GM12892 (cell line): Measurements from ENCODE around the gene NINL.
"Not testable (repeated sequence)": the region's sequence is repeated elsewhere in the genome, so short reads cannot be mapped to it uniquely, and the experiment has no call there.

Experiments used
- DNase-seq: peaks from one replicate; pipeline ENCODE4 v3.0.0; 2011; ENCODE audit not compliant: insufficient read length
- FAIRE-seq: peaks from 2 replicates; lab custom pipeline; 2011; peaks lifted over from hg19 to GRCh38; lab: Jason Lieb, UNC
- POLR2A ChIP-seq: IDR thresholded peaks from 2 replicates; pipeline ENCODE4 v1.6.1; 2011; ENCODE audit warnings: low read depth, low read length, control low read depth
- POLR2AphosphoS5 ChIP-seq: IDR thresholded peaks from 2 replicates; pipeline ENCODE4 v1.6.1; 2011; ENCODE audit warnings: low read depth, low read length, control low read depth
- TAF1 ChIP-seq: IDR thresholded peaks from 2 replicates; pipeline ENCODE4 v1.6.1; 2011; ENCODE audit warnings: low read depth, mild to moderate bottlenecking, control low read depth, low read length, borderline replicate concordance

Gene NINL

GRCh38 chr20:25619514-25619913 is 34.2 kb upstream of the NINL start:
- no peak for TF ChIP-seq POLR2AphosphoS5
- TF ChIP-seq POLR2A = no peak
- TF ChIP-seq TAF1 = no peak
- DNase-seq (no peak), FAIRE-seq (no peak)

GRCh38 chr20:25608774-25609173 is 23.4 kb upstream of the NINL start:
- DNase-seq = no peak
- FAIRE-seq = no peak
- TF ChIP-seq TAF1 = no peak
- no peak for TF ChIP-seq POLR2AphosphoS5
- no peak for TF ChIP-seq POLR2A

- DNase-seq (no peak), FAIRE-seq (no peak)
- no peak for TF ChIP-seq POLR2A
- TF ChIP-seq TAF1 = no peak
- no peak for TF ChIP-seq POLR2AphosphoS5
Measured at GRCh38 chr20:25606094-25606695, 20.9 kb upstream of the NINL start.

GRCh38 chr20:25605148-25605547 is 19.8 kb upstream of the NINL start:
- no peak for TF ChIP-seq POLR2A
- no peak for DNase-seq
- no peak for FAIRE-seq

- no peak for TF ChIP-seq POLR2A
- TF ChIP-seq POLR2AphosphoS5 = no peak
- TF ChIP-seq TAF1 = no peak
- no peak for FAIRE-seq
- DNase-seq = no peak
Measured at GRCh38 chr20:25604611-25605010, 19.3 kb upstream of the NINL start.

- not testable (repeated sequence) for FAIRE-seq, DNase-seq
Measured at GRCh38 chr20:25602914-25603309, 17.6 kb upstream of the NINL start.

GRCh38 chr20:25602191-25602913 is 17.0 kb upstream of the NINL start:
- not testable (repeated sequence) for FAIRE-seq, DNase-seq

- no peak for DNase-seq
- TF ChIP-seq POLR2AphosphoS5 (no peak), TAF1 (no peak), POLR2A (no peak)
- no peak for FAIRE-seq
Measured at GRCh38 chr20:25601659-25602058, 16.3 kb upstream of the NINL start.

GRCh38 chr20:25600632-25601031 is 15.3 kb upstream of the NINL start:
- TF ChIP-seq TAF1 = no peak
- no peak for TF ChIP-seq POLR2A
- no peak for TF ChIP-seq POLR2AphosphoS5
- DNase-seq (no peak), FAIRE-seq (no peak)

GRCh38 chr20:25592135-25592852 is 7.0 kb upstream of the NINL start:
- FAIRE-seq = no peak
- TF ChIP-seq POLR2A = no peak
- no peak for TF ChIP-seq TAF1
- TF ChIP-seq POLR2AphosphoS5 = no peak
- no peak for DNase-seq

GRCh38 chr20:25590778-25591177 is 5.4 kb upstream of the NINL start:
- not testable (repeated sequence) for DNase-seq, FAIRE-seq

GRCh38 chr20:25588491-25588890 is 3.2 kb upstream of the NINL start:
- FAIRE-seq (no peak), DNase-seq (no peak)
- TF ChIP-seq POLR2A (no peak), TAF1 (no peak), POLR2AphosphoS5 (no peak)

GRCh38 chr20:25587536-25587935 is 2.2 kb upstream of the NINL start:
- no peak for DNase-seq
- TF ChIP-seq POLR2A (no peak), TAF1 (no peak), POLR2AphosphoS5 (no peak)
- no peak for FAIRE-seq
